Stimulated activated CD4-positive, alpha-beta T cell treated with anti-CD3 and anti-CD28 coated beads, Interleukin-1b, Interleukin-23, amount 100 ng/mL, for 1 hour (primary cell): ENCODE data around the gene ZNF69.
"Not testable (repeated sequence)": the region's sequence is repeated elsewhere in the genome, so short reads cannot be mapped to it uniquely, and the experiment has no call there.

Source experiments
- DNase-seq, 2 donors: peaks; one replicate each; pipeline ENCODE4 v3.0.0-alpha.2; 2020; ENCODE audit warnings: low read depth in 2 of 2

ZNF69 gene

DNA sequence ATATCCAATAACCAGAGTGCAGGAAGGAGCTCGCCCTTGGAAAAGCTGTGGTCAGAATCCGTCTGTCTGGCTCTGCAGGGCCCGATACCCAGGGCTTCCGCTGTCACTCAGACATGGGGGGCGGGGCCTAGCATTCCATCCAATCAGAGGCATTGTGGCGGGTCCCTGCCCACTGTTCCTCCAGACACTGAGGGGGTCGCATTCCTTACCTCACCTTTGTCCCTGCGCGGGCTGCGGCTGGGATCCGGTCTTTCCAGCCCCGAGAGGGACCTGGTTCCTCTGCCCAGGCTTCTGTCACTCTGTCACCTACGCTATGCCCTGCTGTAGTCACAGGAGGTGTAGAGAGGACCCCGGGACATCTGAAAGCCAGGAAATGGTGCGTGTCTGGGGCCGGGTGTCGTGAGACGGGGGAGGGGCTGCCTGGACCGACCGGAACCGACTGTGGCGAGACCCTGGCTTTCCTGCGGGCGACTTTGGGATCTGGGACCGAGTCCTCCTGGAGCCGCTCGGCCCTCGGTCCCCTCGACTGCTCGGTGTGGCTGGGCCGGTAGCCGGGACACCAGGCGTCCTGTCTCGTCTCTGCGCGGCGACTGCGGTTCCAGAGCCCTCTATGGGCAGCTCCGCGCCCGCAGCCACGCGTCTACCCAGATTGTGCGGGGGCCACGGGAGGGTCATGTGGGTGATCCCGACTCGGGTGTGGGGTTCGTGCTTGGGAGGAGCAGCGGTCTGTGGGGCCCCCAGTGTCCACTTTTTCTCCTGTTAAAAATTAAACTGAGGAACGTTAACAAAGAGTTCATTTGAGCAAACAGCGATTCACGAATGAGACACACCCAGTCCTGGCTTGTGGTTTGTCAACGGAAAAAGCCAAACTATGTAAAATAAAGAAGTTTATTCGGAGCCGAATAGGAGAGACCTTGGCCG lies at the start of gene ZNF69:
ZNF69 (plus strand) TSS at position 172 of the 921 bp plus-strand sequence; CDS start at position 314, 142 bp downstream.
- DNase-seq, result peak in 1 of 2 donors; percentile 49

- DNase-seq, result no peak
Observed at GRCh38 chr19:11843722-11844121, 43.9 kb upstream of the ZNF69 start.

DNA sequence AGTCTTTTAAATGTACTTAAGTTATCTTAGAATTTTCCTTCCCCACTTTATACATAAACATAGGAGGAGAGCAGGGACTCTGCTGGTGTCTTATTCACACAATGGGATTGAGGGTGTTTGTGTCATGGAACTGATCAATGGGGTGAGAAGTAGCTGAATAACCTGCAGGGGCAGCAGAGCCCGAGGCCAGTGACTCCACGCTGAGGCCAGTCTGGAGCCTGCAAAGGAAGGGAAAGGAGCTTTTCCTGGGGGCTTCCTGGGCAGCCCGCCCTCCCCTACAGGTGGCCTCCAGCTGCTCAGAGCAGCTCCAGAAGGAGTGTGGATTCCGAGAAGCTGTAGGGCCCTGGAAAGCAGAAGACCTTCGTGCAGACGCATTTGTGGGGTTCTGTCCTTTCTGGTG lies 40.0 kb upstream of the ZNF69 start:
- not testable (repeated sequence) for DNase-seq

DNA sequence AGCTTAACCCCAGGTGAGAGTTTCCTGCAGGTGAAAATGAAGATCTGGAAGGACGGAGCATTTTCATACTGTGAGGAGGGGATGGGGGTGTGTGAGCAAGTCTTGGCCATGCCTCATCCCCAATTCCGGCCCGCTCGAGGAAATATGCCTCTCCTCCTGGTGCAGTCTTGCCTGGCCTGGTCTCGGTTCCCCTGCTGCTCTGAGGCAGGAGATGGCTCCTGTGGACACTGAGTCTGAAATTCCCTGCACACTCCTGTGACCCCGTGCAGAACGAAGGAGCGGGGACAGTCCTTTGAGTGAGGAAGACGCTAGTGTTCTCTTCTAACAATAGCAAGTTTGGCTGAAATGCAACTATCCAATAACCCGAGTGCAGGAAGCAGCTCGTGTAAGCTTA lies 39.4 kb upstream of the ZNF69 start:
- no peak for DNase-seq

DNA sequence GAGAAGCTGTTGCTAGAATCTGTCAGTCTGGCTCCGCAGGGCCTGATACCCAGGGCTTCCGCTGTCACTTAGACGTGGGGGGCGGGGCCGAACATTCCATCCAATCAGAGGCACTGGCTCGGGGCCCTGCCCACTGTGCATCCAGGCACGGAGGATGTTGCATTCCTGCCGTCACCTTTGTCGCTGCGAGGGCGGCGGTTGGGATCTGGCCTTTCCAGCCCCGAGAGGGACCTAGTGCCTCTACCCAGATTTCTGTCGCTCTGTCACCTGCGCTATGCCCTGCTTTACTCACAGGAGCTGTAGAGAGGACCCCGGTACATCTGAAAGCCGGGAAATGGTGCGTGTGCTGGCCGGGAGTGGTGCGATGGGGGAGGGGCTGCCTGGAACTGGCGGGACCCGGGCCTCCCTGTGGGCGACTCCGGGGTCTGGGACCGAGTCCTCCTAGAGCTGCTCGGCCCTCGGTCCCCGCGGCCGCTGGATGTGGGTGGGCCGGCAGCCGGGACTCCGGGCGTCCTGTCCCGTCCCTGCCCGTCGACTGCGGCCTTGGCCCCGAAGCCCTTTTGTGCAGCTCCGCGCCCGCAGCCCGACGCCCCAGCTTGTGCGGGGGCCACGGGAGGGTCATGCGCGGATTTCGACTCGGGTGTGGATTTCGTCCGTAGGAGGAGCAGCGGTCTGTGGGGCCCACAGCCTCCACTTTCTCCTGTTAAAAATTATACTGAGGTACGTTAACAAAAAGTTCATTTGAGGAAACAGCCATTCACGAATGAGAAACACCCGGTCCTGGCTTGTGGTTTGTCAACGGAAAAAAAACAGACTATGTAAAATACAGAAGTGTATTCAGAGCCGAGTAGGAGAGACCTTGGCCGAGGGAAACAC lies 38.8 kb upstream of the ZNF69 start, which contains the start of gene ZNF439:
ZNF439 (plus strand) TSS at position 133 of the 876 bp plus-strand sequence; CDS start at position 275, 142 bp downstream.
- DNase-seq, result peak; percentile 62 to 80

GRCh38 chr19:11850289-11850688 lies 37.3 kb upstream of the ZNF69 start:
- not testable (repeated sequence) for DNase-seq

DNA sequence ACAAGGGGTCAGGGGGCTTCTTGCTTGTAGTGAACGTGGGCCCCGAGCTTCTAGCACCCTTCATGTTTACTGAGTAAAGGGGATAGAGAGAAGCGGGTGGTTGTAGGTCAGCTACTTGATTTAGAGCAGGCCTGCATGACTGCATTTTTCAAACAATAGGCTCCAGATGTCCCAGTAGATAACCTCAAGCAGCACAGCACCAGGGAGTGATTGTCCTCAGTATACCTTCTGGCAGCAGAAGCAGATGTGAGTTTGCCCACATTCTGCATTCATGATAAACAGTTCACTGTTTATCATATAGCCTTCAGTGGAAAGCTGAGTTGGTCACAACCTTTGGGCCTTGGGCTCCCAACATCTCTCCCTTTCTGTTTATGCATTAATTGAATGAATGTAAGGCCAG lies 34.2 kb upstream of the ZNF69 start:
- no peak for DNase-seq

DNA sequence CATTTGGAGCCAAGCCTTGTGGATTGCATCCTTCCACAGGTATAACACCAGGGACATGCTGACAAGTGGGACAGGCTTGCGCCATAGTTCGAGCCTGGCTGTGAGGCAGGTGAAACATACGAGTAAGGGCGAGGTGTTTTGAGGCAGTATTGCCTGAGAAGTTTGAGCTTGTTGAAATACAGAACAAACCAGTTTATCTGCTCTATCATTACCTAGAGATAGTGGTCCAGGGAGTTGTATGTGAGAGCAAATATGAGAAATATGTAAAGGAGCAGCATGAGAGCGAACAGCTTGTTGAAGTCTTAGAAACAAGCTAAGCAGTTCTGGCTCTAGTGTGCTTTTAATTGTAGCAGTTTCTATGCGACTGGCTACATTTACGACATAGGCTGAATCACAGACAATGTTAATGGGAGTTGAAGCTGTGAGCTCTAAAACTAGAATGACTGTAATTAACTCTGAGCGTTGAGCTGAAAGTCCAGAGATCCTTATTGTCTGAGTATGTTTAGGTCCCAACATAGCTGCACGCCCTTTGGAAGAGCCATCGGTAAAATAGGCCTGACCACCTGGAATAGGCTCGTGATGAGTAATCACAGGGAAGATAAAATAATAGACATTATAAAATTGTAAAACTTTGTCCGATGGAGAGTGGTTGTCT lies 30.9 kb upstream of the ZNF69 start:
- DNase-seq, result no peak

DNA sequence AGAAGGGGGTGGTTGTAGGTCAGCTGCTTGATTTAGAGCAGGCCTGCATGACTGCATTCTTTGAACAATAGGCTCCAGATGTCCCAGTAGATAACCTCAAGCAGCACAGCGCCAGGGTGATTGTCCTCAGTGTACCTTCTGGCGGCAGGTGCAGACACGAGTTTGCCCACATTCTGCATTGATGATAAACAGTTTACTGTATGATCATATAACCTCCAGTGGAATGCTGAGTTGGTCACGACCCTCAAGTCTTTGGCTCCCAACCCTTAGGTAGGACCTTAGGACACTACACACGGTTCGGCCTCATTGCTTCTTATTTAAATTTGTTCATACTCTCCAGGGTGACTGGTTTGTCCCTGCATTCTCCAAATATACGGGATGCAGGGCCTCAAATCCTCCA lies 26.9 kb upstream of the ZNF69 start:
- DNase-seq, result no peak

DNA sequence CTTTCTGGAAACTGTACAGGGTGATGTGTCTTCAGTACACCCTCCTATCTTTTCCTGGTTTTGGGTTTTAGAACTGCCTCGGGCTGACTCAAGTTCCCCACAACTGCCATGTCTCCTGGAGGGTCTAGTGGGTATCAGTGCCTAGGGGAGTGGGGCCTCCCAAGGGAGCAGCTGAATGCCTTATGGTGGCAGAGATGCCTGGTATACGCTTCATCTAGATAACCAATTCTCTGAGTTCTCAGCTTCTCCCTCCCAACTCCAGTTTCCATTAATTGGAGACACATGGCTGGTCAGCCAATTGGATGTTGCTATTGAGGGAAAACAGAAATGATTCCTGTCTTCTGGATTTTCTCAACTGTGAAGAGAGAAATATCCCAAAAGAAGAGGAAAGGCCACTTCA lies 26.3 kb upstream of the ZNF69 start:
- no peak for DNase-seq

DNA sequence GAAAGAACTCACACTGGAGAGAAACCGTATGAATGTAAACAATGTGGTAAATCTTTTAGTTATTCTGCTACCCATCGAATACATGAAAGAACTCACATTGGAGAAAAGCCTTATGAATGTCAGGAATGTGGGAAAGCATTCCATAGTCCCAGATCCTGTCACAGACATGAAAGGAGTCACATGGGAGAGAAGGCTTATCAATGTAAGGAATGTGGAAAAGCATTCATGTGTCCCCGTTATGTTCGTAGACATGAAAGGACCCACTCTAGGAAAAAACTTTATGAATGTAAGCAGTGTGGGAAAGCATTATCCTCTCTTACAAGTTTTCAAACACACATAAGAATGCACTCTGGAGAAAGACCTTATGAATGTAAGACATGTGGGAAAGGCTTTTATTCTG lies 19.8 kb upstream of the ZNF69 start:
- DNase-seq, result not testable (repeated sequence)

GRCh38 chr19:11868188-11868587 lies 19.4 kb upstream of the ZNF69 start:
- DNase-seq, result no peak

GRCh38 chr19:11872624-11873023 lies 15.0 kb upstream of the ZNF69 start:
- no peak for DNase-seq

- DNase-seq, result no peak
Observed at GRCh38 chr19:11873762-11874161, 13.8 kb upstream of the ZNF69 start.

GRCh38 chr19:11879687-11880266 lies 7.8 kb upstream of the ZNF69 start:
- DNase-seq, result peak in 1 of 2 donors; percentile 11

- no peak for DNase-seq
Observed at GRCh38 chr19:11880598-11880997, 7.0 kb upstream of the ZNF69 start.

GRCh38 chr19:11881151-11881800 lies 6.3 kb upstream of the ZNF69 start:
- DNase-seq, result peak; percentile 27 to 29

DNA sequence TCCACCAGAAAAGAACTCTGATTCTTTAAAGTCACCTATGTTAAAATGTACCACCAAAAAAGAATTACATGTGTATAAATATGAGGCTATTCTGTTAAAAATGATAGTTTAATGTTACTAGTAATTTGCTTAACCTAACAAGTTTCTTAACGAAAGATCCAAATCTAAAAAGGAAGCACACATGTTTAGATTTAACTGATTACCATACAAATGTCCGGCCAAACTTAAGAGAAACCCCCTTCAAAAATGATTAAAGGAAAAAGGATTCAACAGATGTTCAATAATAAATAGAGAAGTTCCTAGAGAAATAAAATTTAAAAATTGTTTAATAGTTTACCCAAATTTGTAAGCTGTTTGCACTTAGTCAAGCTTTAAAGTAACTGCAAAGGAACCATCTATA lies 5.0 kb upstream of the ZNF69 start:
- DNase-seq, result no peak

- DNase-seq, result no peak
Observed at GRCh38 chr19:11887234-11887610, 360 bp upstream of the ZNF69 start.

GRCh38 chr19:11889901-11890300 lies 2.3 kb downstream of the ZNF69 start:
- not testable (repeated sequence) for DNase-seq

DNA sequence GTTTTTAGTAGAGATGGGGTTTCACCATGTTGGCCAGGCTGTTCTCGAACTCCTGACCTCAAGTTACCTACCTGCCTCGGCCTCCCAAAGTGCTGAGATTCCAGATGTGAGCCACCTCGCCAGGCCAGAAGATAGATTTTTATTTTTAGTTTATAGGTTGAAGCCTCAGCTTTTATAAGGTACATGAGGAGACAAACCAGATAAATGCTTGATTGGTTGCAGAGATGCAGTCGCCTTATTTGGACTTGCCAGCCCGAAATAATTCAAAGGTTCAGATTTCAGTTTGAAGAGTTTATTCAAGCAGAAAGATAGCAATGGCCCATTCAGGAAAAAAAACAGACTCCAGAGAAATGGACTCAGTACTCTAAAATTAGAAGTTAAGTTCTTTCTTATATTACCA lies 3.1 kb downstream of the ZNF69 start:
- no peak for DNase-seq
